HepG2 (cell line): ENCODE results near the gene U2AF2. TPM values are rescaled to one million over a fixed set of nuclear protein-coding genes. Genes with fewer than 3 reads are reported as not detected.

ENCODE experiments used
- CREM ChIP-seq, 2 experiments: sonication (generic) in 1 of 2; formaldehyde crosslinking in 1 of 2; IDR thresholded peaks; 2 replicates each; pipeline versions ENCODE4 v1.4.0 to v1.6.1; 2016 to 2020; ENCODE audit warnings: antibody characterized with exemption in 1 of 2, mild to moderate bottlenecking in 1 of 2, missing genetic modification reagents in 1 of 2
- ERF ChIP-seq: IDR thresholded peaks from 2 replicates; pipeline ENCODE4 v1.6.1; 2018; ENCODE audit warnings: missing biosample characterization, missing genetic modification reagents
- FOXP1 ChIP-seq, 2 experiments: fragments of 450-650 bp in 1 of 2; IDR thresholded peaks; 2 replicates each; pipeline ENCODE4 v1.6.1; 2017 to 2018; ENCODE audit warnings: antibody characterized with exemption in 1 of 2
- GATAD2A ChIP-seq: IDR thresholded peaks from 2 replicates; pipeline ENCODE4 v1.6.1; 2016
- HMGA1 ChIP-seq: sonication (generic); formaldehyde crosslinking; conservative IDR thresholded peaks from 2 replicates; pipeline ENCODE4 v1.4.0; 2020; ENCODE audit warnings: missing genetic modification reagents
- HNRNPH1 ChIP-seq: fragments of 200-400 bp; formaldehyde crosslinking; optimal IDR thresholded peaks from 2 replicates; pipeline ENCODE3; 2017; ENCODE audit warnings: mild to moderate bottlenecking, low read depth, low read length
- ISL2 ChIP-seq: sonication (generic); formaldehyde crosslinking; IDR thresholded peaks from 2 replicates; pipeline ENCODE4 v1.5.0; 2020; ENCODE audit warnings: missing genetic modification reagents
- MLLT10 ChIP-seq: sonication (generic); formaldehyde crosslinking; IDR thresholded peaks from 2 replicates; pipeline ENCODE4 v1.4.0; 2020; ENCODE audit warnings: missing genetic modification reagents
- NCOR1 ChIP-seq: fragments of 200-600 bp; sonication (generic); IDR thresholded peaks from 2 replicates; pipeline ENCODE4 v1.7.0; 2017; ENCODE audit warnings: antibody characterized with exemption, low read length, borderline replicate concordance
- NFE2L2 ChIP-seq: fragments of 150-350 bp; IDR thresholded peaks from 2 replicates; pipeline ENCODE4 v1.6.1; 2014; ENCODE audit warnings: low read length
- NFKBIZ ChIP-seq: IDR thresholded peaks from 2 replicates; pipeline ENCODE4 v1.6.1; 2018; ENCODE audit warnings: missing genetic modification reagents, missing compliant biosample characterization
- NKX3-1 ChIP-seq: sonication (generic); formaldehyde crosslinking; IDR thresholded peaks from 2 replicates; pipeline ENCODE4 v1.5.0; 2020; ENCODE audit warnings: missing genetic modification reagents
- PHF8 ChIP-seq: sonication (generic); formaldehyde crosslinking; IDR thresholded peaks from 2 replicates; pipeline ENCODE4 v1.5.0; 2020; ENCODE audit warnings: missing genetic modification reagents
- RARA ChIP-seq: IDR thresholded peaks from 2 replicates; pipeline ENCODE4 v1.6.1; 2016; ENCODE audit warnings: missing genetic modification reagents, missing compliant biosample characterization
- RARG ChIP-seq: sonication (generic); formaldehyde crosslinking; IDR thresholded peaks from 2 replicates; pipeline ENCODE4 v1.4.0; 2020; ENCODE audit warnings: low read depth, mild to moderate bottlenecking, missing genetic modification reagents
- RBM22 ChIP-seq: fragments of 200-400 bp; formaldehyde crosslinking; optimal IDR thresholded peaks from 2 replicates; pipeline ENCODE3; 2017; ENCODE audit warnings: mild to moderate bottlenecking, low read length, moderate library complexity
- RBM39 ChIP-seq: fragments of 200-400 bp; formaldehyde crosslinking; IDR thresholded peaks from one replicate; pipeline ENCODE4 v1.6.1; 2018; ENCODE audit warnings: antibody characterized with exemption, mild to moderate bottlenecking, low read depth, low read length; ENCODE audit not compliant: poor library complexity, severe bottlenecking
- REXO4 ChIP-seq: sonication (generic); formaldehyde crosslinking; IDR thresholded peaks from 2 replicates; pipeline ENCODE4 v1.8.0; 2022; ENCODE audit warnings: missing genetic modification reagents, mild to moderate bottlenecking, borderline replicate concordance
- SP5 ChIP-seq: IDR thresholded peaks from 2 replicates; pipeline ENCODE4 v1.6.1; 2016; ENCODE audit warnings: low read depth, borderline replicate concordance
- ZIK1 ChIP-seq: sonication (generic); formaldehyde crosslinking; IDR thresholded peaks from 2 replicates; pipeline ENCODE4 v1.5.0; 2020; ENCODE audit warnings: mild to moderate bottlenecking, low read depth, missing genetic modification reagents, borderline replicate concordance
- ZNF326 ChIP-seq: sonication (generic); formaldehyde crosslinking; IDR thresholded peaks from 2 replicates; pipeline ENCODE4 v1.4.0; 2020; ENCODE audit warnings: missing genetic modification reagents, borderline replicate concordance
- ZNF644 ChIP-seq: IDR thresholded peaks from 2 replicates; pipeline ENCODE4 v1.6.1; 2016; ENCODE audit warnings: low read depth
- polyA plus RNA-seq, 8 experiments: library from polyadenylated mRNA; depleted of rRNA in 3 of 8; stranded (reverse) in 7 of 8; unstranded in 1 of 8; fragments of >200 nt; fragmentation: Illumina TruSeq in 4 of 8; extraction: Trizol in 4 of 8; gene quantifications; 2 replicates each; pipeline versions ENCODE4 v1.2.1 to v1.2.3, GENCODE V29; 2011 to 2016; ENCODE audit warnings: low read depth in 4 of 8, missing spikeins in 1 of 8, mixed read lengths in 1 of 8; ENCODE audit not compliant: insufficient read depth in 1 of 8
- total RNA-seq, 5 experiments: library from RNA; depleted of rRNA; stranded (reverse); fragments of >200 nt; fragmentation: Illumina TruSeq; extraction: Trizol; gene quantifications; 2 replicates each; pipeline ENCODE4 v1.2.3, GENCODE V29; 2016; ENCODE audit warnings: low read depth in 1 of 5
- TF ChIP-seq, protein P1 (sequence below): fragments of 450-650 bp; IDR thresholded peaks from 2 replicates; pipeline ENCODE4 v1.6.1; 2017; ENCODE audit warnings: mild to moderate bottlenecking
- TF ChIP-seq, protein P2 (sequence below): sonication (generic); formaldehyde crosslinking; IDR thresholded peaks from 2 replicates; pipeline ENCODE4 v1.4.0; 2020; ENCODE audit warnings: missing genetic modification reagents, mild to moderate bottlenecking, borderline replicate concordance
- TF ChIP-seq, protein P3 (sequence below): sonication (generic); formaldehyde crosslinking; IDR thresholded peaks from 2 replicates; pipeline ENCODE4 v1.5.0; 2020; ENCODE audit warnings: mild to moderate bottlenecking, missing genetic modification reagents

The U2AF2 gene
- total and polyA plus RNA-seq, 2 of the 13 experiments (the other 11 are each of a cell fraction or from before 2014, with no cell fraction given): 84.3 to 124 TPM

DNA sequence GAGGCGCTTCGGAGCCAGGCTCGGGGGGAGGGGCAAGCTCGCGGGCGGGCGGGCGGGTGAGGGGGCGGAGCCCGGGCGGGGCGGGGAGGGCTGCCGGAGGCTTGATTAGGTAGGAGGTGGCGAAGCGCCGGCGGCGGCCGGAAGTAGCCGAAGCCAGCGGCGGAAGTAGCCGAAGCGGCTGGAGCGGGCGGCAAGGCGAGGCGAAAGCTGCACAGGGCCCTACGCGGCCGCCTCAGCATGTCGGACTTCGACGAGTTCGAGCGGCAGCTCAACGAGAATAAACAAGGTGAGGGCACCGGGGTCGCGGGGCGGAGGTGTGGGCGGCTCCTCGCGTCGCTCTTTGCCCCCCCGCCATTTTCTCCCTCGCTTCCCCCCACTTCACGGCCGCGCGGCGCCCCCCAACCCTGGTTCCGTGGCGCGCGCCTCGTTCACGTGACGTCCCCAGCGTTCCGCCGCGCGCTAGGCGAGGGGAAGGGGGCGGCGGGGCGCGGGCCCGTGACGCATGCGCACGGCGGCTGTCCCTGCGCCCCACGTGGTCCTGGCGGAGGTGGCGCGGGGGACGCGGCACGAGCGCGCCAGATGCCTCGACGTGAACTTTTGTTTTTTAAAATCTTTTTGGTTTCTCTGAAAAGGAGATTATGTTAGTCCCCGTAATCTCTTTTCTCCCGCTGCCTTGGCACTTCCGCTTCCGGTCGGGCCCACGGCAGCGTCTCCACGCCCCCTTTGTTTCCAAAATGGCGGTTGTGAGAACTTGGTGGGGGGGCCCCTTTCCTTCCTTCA lies at the start of gene U2AF2 (continued):
- TF ChIP-seq, protein P1, sequence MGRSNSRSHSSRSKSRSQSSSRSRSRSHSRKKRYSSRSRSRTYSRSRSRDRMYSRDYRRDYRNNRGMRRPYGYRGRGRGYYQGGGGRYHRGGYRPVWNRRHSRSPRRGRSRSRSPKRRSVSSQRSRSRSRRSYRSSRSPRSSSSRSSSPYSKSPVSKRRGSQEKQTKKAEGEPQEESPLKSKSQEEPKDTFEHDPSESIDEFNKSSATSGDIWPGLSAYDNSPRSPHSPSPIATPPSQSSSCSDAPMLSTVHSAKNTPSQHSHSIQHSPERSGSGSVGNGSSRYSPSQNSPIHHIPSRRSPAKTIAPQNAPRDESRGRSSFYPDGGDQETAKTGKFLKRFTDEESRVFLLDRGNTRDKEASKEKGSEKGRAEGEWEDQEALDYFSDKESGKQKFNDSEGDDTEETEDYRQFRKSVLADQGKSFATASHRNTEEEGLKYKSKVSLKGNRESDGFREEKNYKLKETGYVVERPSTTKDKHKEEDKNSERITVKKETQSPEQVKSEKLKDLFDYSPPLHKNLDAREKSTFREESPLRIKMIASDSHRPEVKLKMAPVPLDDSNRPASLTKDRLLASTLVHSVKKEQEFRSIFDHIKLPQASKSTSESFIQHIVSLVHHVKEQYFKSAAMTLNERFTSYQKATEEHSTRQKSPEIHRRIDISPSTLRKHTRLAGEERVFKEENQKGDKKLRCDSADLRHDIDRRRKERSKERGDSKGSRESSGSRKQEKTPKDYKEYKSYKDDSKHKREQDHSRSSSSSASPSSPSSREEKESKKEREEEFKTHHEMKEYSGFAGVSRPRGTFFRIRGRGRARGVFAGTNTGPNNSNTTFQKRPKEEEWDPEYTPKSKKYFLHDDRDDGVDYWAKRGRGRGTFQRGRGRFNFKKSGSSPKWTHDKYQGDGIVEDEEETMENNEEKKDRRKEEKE: no peak
- TF ChIP-seq ZIK1 (CRISPR knock-in tag): peak; percentile 11; the same call in 1 of the 2 replicates
- TF ChIP-seq ISL2: peak; percentile 24; the same call in 1 of the 2 replicates
- peak; percentile 59 for TF ChIP-seq PHF8
- no peak for TF ChIP-seq MLLT10
- TF ChIP-seq HMGA1 (CRISPR knock-in tag): no peak
- peak; percentile 58; the same call in 1 of the 2 replicates for TF ChIP-seq ERF (CRISPR knock-in tag)
- TF ChIP-seq, protein P2, sequence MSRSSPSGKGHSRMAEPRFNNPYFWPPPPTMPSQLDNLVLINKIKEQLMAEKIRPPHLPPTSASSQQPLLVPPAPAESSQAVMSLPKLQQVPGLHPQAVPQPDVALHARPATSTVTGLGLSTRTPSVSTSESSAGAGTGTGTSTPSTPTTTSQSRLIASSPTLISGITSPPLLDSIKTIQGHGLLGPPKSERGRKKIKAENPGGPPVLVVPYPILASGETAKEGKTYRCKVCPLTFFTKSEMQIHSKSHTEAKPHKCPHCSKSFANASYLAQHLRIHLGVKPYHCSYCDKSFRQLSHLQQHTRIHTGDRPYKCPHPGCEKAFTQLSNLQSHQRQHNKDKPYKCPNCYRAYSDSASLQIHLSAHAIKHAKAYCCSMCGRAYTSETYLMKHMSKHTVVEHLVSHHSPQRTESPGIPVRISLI: no peak; the same call in 1 of the 2 replicates
- no peak for TF ChIP-seq ZNF644 (CRISPR knock-in tag)
- TF ChIP-seq NFE2L2: no peak
- no peak for TF ChIP-seq NCOR1
- TF ChIP-seq NKX3-1 (CRISPR knock-in tag): peak; percentile 60; the same call in 1 of the 2 replicates
- TF ChIP-seq HNRNPH1: no peak
- no peak for TF ChIP-seq NFKBIZ (CRISPR knock-in tag)
- no peak for TF ChIP-seq RBM22
- TF ChIP-seq, protein P3, sequence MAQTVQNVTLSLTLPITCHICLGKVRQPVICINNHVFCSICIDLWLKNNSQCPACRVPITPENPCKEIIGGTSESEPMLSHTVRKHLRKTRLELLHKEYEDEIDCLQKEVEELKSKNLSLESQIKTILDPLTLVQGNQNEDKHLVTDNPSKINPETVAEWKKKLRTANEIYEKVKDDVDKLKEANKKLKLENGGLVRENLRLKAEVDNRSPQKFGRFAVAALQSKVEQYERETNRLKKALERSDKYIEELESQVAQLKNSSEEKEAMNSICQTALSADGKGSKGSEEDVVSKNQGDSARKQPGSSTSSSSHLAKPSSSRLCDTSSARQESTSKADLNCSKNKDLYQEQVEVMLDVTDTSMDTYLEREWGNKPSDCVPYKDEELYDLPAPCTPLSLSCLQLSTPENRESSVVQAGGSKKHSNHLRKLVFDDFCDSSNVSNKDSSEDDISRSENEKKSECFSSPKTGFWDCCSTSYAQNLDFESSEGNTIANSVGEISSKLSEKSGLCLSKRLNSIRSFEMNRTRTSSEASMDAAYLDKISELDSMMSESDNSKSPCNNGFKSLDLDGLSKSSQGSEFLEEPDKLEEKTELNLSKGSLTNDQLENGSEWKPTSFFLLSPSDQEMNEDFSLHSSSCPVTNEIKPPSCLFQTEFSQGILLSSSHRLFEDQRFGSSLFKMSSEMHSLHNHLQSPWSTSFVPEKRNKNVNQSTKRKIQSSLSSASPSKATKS (CRISPR knock-in tag): no peak
- TF ChIP-seq RARA: no peak
- TF ChIP-seq GATAD2A (CRISPR knock-in tag): no peak
- no peak for TF ChIP-seq CREM (IDR thresholded peaks at IDR 0.05)
- no peak for TF ChIP-seq CREM (CRISPR knock-in tag; IDR thresholded peaks at IDR 0.05)
- no peak for TF ChIP-seq FOXP1 (IDR thresholded peaks at IDR 0.05)
- TF ChIP-seq FOXP1 (CRISPR knock-in tag; IDR thresholded peaks at IDR 0.05): no peak
- TF ChIP-seq SP5 (CRISPR knock-in tag): no peak
- TF ChIP-seq ZNF326 (CRISPR knock-in tag): no peak
- peak; percentile 48 for TF ChIP-seq RBM39
- TF ChIP-seq REXO4 (CRISPR knock-in tag): peak; percentile 62; the same call in 1 of the 2 replicates
- TF ChIP-seq RARG (CRISPR knock-in tag): no peak
